HT1080 (cell line): Measurements from ENCODE around the gene QRFP. TPM values are rescaled to one million over a fixed set of nuclear protein-coding genes. Genes with fewer than 3 reads are reported as not detected.

Experiments used
- DNase-seq: peaks from one replicate; pipeline ENCODE4 v3.0.0-alpha.2; 2015; ENCODE audit warnings: low read depth
- total RNA-seq: library from RNA; depleted of rRNA; stranded (reverse); fragments of >200 nt; shearing (Covaris generic); gene quantifications from 2 replicates; pipeline ENCODE4 v1.2.3, GENCODE V29; 2014

Gene QRFP
- total RNA-seq, 1 experiment from 2014 or later: not detected

- no peak for DNase-seq
These were observed 8.7 kb upstream of the QRFP start for GRCh38 chr9:130905125-130905901.

GRCh38 chr9:130904070-130905044 lies 7.7 kb upstream of the QRFP start:
- no peak for DNase-seq

GRCh38 chr9:130903194-130904069 lies 6.8 kb upstream of the QRFP start:
- DNase-seq: no peak

GRCh38 chr9:130902204-130903185 lies 5.9 kb upstream of the QRFP start:
- DNase-seq: no peak

GRCh38 chr9:130901498-130902203 lies 5.0 kb upstream of the QRFP start:
- DNase-seq: no peak

- no peak for DNase-seq
These were observed 4.3 kb upstream of the QRFP start for GRCh38 chr9:130900701-130901497.

GRCh38 chr9:130899051-130899748 lies 2.6 kb upstream of the QRFP start:
- no peak for DNase-seq

- no peak for DNase-seq
These were observed 1.9 kb upstream of the QRFP start for GRCh38 chr9:130898552-130898852.

GRCh38 chr9:130897848-130898551 lies 1.4 kb upstream of the QRFP start:
- DNase-seq: no peak

GRCh38 chr9:130897105-130897751 lies 616 bp upstream of the QRFP start:
- DNase-seq: no peak

GRCh38 chr9:130895481-130896232 lies 955 bp downstream of the QRFP start:
- no peak for DNase-seq

- no peak for DNase-seq
These were observed 1.6 kb downstream of the QRFP start for GRCh38 chr9:130895038-130895437.

GRCh38 chr9:130894546-130894945 lies 2.1 kb downstream of the QRFP start:
- DNase-seq: no peak

GRCh38 chr9:130893341-130894101 lies 3.1 kb downstream of the QRFP start:
- DNase-seq: no peak
